NCI-H82 treated with DMSO at 0.1 percent for 48 hours (cell line): ENCODE results near the gene GALNTL6.

Experiments
- DNase-seq: peaks from one replicate; lab custom pipeline; 2025; ENCODE audit not compliant: unreplicated experiment; lab: John Stamatoyannopoulos, UW

Gene GALNTL6

DNA sequence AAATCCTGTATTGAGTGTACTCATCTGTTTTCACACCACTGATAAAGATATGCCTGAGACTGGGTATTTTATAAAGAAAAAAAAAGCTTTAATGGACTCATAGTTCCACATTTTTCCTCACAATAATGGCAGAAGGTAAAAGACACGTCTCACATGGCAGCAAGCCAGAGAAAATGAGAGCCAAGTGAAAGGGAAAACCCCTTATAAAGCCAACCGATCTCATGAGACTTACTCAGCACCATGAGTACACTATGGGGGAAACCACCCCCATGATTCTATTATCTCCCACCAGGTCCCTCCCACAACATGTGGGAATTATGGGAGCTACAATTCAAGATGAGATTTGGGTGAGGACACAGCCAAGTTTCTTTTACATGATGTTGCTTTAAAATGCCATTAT, 171.9 kb downstream of the GALNTL6 start:
- no peak for DNase-seq

DNA sequence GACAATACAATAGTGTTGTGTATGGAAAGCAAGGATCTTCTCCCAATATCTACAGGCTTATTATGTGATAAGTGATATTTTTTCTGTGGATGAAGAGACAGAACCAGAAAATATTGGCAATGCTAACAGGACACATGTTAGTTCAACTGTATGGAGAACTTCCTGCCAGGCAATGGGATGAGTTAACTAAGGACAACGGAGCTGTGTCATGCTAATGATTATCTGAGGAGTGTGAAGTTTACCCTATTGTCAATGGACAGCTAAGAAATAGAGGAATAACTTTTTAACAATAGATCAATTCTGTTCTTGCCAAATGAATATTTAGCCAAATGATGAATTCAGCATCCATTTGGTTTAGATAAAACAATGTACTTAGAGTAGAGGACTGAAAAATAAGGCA, 180.0 kb downstream of the GALNTL6 start:
- DNase-seq: no peak

DNA sequence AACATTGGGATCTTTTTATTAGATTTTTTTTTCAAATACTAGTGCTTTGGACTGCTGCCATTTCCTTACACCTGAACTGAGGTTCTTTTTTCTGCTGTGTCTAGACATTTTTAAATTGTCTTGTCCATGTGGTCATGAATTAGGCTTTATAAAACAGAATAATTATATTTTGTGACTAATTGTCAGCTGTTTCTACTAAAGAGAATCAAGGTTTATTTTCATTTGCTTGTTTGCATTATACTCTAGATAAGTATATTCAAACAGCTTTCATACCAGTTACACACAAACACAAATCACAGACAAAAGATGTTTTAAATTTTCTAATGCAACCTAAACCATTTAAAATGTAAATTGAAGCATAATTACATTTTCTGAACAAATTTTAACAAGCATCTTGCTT, 194.7 kb downstream of the GALNTL6 start:
- no peak for DNase-seq

DNA sequence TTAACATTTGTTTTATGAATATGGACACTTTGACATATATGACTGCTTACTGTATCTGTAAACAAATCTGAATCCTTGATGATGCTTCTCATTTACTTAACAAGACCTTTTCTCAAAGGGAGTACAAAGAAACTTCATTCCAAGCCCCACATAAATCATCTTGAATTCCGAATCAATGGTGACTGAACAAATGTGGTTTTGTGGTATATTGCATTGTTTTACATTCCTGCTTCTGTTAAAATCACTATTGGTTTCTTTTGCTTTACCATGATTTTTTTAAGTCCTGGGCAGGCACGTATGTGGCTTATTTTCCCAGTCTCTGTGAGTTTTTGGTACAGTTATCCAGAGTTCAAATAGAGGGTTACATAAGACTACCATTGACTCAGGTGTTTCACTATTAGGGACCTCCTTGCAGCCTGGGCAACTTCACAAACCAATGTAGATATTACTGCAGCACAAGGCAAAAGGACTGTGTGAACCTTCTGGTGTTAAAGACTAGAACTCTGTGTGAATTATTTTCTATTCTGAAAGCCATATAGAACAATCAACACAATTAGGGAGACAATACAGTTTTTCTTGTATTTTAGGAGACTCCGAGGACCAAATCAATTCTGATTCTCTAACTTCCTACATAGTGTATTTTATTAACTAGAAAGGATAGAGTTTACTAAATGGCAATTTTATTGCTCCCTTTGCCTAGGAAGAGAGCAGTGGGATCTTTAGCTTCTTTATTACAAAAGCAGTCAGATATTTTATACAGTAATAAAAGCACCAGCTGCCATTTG, 196.4 kb downstream of the GALNTL6 start:
- no peak for DNase-seq

DNA sequence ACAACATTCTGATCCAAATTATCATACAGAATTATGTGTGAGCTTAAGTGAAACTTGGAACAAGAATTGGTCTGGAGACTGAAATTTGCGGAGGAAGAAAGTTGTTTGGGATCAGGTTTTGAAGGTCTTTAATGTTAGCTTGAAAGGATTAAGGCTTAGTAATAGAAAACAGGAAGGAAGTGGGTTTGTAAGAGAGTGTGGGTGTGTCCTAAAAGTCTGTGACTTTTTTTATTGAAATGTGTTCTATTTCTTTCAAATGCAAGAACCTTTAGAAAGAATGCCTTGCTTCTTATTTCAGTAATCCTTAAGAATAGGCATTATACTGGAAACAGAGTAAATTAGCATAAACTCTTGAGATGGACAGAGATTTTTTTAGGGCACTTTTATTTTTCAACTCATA, 198.0 kb downstream of the GALNTL6 start:
- DNase-seq: no peak

DNA sequence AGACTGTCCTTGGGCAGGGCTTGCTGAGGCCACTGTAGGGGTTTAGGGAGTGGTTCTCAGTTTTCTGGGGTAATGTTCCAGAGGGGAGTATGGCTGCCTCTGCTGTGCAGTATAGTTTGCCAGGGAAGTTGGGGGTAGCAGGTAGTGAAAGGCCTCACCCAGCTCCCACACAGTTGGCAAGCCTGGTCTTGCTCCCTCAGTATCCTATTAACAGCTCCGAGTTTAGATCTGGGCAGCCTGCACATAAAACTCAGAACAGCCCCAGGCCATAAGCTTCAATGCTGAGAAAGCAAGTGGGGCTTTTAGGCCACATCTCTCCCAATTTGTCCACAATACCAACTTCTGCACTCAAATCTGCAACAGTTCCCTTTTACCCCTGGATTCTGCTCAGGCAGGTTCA, 205.2 kb downstream of the GALNTL6 start:
- DNase-seq: no peak

DNA sequence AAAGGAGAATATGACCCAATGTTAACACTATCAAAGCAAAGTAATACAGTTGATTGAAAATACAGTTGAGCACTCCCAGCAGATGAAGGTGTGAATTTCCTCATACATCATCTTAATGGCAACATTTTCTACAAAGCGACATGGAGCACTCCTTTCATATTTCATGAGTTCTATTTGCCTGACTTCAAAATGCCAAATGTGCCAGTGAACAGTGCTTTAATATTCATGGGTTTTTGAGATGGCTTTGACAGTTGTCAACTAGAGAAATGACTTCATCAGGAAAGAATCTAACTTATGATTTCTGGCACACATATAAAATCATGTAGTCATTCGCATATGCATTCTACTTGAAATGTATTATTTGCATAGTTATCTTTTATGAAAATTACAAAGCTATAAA, 222.4 kb downstream of the GALNTL6 start:
- DNase-seq: no peak

DNA sequence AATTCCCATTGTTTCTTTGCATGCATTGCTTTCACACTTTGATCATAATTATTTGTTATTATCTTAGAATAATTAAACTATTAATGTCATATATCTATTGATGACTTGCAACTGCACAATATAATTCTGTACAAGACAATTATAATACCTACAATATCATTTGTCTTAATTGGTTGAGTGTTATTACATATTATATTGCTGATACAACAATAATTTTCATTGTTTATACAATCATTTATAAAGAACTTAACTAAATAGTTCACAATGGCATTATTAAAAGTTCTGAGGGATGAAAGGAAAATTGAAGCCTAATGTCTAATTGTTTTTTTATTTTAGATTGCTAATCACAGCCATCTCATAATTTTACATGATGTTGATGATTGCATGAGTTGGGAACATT, 227.6 kb downstream of the GALNTL6 start:
- DNase-seq: no peak

DNA sequence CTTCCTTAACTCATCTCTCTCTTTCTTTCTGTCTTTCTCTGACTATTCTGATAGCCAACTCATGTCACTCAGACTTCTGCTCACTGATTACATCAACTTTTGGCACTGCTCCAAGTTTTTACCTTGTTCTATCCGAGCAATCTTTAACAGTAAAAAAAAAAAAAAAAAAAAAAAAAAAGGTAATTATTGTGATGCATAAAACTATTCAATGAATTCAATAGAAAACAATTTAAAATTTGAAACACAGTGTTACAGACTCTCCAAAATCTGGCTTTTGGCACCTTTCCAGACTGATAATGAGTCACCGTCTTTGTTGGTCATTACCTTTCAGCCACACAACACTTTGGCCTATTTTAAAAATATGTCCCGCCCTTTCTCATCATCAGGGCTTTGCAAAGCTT, 229.5 kb downstream of the GALNTL6 start:
- peak; percentile 38 for DNase-seq

DNA sequence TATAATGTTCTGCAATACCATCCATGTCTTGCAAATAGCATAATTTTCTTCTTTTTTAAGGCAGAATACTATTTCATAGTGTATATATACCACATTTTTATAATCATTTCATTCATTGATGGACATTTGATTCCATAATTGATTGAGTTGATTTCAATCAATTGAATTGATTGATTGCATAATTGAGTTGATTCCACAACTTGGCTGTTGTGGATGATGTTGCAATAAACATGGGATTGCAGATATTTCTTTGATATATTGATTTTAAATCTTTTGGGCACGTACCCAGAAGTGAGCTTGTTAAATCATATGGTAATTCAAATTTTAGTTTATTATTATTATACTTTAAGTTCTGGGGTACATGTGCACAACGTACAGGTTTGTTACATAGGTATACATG, 232.8 kb downstream of the GALNTL6 start:
- no peak for DNase-seq

DNA sequence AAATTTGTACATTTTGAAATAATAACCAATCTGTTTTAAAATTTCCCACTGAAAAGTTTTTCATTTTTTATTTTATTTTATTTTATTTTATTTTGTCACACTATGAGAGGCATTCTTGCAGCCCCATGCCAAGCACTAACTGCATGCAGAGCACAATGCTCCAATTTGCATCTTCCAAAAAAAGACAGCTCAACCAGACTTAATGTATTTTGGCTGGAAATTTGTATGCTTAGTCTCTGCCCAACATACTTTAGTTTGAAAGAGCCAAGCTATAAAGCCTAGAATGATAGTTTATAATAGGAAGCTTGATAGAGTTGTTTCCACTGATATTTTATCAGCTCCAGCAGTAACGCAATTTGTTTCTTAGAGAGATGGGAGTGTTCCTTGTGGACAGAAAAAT, 235.5 kb downstream of the GALNTL6 start:
- no peak for DNase-seq

DNA sequence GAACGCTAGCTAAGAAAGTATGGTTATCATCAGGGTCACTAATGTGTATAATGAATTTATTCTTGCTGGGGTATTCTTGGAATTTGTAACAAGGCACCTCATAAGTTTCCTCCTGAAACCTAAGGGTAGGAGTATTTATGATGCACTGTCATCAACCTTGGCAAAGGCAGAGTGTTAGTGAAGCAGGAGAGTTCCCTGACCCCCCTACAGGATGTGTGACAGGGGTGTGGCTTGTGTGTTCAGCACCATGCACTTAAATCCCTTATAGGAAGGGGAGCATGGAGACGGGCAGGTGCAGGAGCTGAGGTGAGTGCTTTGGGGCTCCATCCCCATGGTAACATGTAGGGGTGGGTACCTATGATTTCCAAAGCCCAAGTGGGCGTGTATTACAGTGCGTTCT, 237.7 kb downstream of the GALNTL6 start:
- DNase-seq: no peak

DNA sequence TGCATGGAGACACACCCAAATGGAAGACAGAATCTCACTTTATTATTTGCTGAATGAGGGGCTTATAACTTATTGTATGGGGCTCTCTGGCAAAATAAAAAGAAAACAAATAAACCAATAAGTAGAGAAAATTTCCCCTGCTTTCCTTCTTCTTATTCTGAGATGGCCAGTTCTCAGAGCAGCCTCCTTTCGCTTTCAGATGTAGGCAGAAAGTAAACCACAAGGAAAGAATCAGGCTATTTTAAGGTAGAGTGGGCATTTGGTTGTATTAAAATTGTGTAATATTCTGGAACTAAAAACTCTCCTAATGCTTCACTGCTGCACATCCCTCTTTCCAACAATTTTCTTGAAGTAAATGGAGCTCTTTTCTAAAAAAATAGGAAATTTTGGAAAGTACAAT, 241.8 kb downstream of the GALNTL6 start:
- DNase-seq: no peak

DNA sequence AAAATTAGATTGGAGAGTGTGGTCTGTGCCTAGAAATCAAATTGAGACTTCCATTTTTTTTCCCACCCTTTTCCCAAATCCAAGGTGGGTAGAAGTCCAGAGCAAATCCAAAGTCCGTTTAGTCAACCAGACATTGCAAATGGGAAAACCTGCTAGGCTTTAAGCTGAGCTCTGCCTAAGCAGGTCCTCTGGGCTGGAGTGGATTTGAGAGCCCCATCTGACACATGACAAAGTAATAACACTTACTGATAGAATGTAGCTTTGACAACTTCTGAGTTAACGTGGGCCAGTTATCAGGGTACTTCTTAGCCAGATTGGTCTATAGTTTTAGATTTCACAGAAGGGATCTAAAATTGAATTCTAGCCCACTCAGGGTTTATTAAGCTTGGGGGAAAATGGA, 242.3 kb downstream of the GALNTL6 start:
- DNase-seq: no peak

DNA sequence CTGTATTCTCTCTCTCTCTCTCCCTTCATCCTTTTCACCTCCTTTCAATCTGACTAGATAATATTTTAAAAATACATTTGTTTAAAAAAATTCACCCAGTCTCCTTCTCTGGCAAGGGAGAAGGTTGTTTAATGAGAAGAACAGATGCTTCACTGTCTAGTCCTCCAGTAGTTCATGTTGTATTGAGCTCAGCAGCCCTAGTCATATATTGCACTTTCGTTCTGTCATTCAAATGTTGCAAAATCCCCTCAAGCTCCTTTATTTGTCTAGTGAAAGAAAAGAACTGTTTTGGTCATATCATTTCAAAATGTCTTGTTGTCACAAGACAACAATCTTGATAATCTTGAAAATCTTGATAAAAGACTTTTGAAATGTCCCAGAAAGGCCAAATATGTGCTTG, 248.0 kb downstream of the GALNTL6 start:
- DNase-seq: no peak

DNA sequence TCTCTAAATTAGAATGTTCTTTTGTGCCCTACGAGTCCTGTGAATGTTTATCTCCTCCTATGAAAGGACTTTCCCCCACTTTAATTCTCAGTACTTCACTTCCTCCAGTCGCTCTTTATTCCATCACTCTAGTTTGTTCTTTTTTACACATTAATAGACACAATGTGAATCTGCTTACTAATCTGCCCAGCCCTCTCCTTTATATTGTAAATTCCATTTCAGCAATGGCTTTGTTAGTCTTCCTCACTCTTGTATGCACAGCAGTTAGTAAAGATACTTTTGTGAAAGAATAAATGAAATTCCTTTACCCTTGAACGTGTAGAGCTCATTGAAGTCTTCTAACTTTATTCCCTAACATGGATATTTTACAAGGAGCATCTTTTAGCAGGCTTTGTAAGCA, 255.3 kb downstream of the GALNTL6 start:
- no peak for DNase-seq

DNA sequence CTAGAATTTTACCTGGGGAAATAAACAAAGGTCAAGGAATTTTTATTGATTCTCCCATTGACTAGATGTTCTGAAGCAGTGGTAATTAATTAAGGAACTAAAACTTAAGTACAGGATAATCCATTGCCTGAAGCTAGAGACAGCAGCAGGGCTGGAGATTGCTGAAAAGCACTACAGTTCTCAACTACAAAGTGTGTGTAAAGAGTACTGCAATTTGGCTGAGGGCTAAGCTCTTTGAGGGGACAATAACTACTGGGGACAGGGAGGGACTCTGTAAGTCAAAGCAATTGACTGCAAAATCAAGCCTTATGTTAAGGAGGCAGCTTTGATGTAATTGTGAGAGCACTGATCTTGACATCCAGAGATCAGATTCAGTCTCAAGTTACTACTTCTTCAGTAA, 260.4 kb downstream of the GALNTL6 start:
- DNase-seq: peak; percentile 28

DNA sequence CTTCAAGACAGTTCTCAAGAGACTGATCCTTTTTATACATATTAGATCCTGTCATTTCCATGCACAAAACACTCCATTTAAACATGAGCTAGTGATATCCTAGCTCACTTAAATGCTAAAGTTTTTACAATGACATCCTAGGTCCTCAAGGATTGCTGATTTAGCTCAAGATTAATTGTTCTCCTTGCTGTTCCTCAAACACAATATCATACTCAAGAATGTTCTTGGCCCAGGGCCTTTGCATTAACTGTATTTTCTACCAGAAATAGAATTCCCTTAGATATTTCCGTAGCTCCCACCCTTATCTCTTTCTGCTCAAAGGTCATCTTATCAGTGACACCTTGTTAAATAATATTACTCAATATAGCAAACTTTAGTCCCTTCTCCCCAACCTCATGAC, 270.1 kb downstream of the GALNTL6 start:
- no peak for DNase-seq

DNA sequence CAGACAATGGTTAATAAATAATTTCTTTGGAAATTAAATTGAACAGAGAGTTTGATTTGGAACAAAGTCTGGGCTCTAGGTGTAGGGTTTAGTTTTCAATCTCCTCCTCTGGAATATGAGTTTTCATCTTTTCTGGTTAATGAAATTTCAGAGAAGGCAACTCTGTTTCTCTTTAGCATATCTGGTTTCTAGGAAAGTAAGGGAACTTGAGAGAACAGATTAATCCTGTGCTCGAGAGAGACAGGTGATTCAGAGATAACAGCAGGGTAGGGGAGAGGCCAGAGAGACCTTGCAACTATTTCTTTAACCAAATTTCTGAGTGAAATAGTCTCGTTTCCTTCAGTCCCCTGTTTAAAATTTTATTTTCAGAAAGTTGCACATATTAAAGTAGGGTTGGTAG, 275.4 kb downstream of the GALNTL6 start:
- DNase-seq: no peak

DNA sequence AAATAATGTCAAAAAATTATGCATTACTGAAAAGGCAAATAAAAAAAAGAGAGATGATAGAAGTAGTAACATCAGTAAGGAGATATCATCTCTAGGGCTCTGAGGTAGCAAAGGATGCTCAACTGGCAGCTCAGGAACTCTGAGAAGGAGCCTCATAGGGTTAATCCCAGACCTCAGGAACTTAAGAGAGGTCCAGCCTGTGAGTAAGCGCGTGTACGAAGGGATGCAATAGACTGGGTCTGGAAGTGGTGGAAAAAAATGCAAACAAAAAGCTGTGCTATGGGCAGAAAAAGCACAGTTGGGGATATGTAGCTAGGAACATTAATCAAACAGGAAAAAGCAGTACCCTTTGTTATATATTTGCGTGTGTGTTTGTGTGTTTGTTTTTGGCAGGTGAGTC, 282.0 kb downstream of the GALNTL6 start:
- DNase-seq: no peak

DNA sequence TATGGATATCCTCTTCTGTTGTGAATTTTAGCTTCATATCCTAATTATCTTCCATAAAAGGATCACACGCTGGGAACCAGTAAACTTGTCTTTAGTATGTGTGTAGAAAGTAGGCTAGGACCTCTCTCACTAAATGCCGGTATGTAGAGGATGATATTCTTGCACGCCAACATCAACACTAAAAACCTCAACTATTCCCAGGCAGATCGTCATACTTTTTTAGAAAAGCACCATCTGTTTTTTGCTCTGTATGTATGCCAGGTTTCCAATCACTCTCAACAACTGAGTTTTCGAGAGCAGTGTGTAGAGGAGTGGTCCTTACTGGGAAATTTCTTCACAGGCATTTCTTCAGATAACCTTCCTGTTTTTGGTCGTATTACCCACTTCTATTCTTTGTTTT, 283.6 kb downstream of the GALNTL6 start:
- no peak for DNase-seq

DNA sequence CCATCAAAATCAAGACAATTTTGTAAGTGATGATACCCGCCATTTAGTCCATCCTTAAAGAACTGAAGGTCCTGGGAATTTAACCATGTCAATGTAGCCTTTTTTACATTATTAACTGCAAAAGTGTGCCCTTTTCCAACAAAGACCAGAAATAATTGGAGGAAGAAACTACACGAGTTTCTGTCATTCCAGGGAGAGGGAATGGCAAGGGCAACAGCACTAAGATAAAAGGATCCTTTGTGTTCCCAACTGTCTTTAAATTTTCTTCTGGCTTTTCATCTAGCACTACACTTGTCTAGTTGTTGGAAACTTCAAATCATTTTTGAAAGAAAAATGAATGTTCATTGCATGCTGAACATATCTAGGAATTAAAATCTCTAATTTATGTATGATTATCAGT, 286.2 kb downstream of the GALNTL6 start:
- no peak for DNase-seq

DNA sequence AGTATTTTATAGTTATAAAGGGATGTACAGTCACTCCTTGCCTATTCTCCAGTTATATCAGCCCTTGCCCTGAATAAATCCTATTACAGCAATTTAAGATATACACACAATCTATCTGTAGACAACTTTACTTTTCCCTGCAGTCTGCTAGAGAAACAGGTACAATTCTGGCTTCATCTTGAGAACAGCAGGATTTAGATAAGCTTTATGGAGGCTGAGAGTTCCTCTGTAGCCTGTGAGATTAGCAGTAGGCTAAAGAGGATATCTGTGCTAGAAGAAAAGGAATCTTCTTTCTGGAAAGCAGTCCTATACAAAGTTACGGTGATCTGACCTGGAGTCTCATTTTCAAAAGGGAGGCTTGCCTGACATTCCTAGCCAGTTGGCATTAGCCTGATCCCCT, 290.3 kb downstream of the GALNTL6 start:
- DNase-seq: no peak
